PFSK-1 (cell line): Measurements from ENCODE around the gene TRAK1.

Experiments used
- FOXP2 ChIP-seq: optimal IDR thresholded peaks from 2 replicates; pipeline ENCODE3; 2011; ENCODE audit warnings: borderline replicate concordance, control low read depth, inconsistent platforms; ENCODE audit not compliant: insufficient read depth; ENCODE audit errors: extremely low read length, extremely low read depth
- POLR2AphosphoS5 ChIP-seq: IDR thresholded peaks from 2 replicates; pipeline ENCODE4 v1.6.1; 2012; ENCODE audit warnings: low read depth, mild to moderate bottlenecking, control low read depth, low read length, moderate library complexity
- SIN3A ChIP-seq: IDR thresholded peaks from 2 replicates; pipeline ENCODE4 v1.6.1; 2012; ENCODE audit warnings: mild to moderate bottlenecking, low read length, moderate library complexity, borderline replicate concordance; ENCODE audit not compliant: insufficient read depth
- TAF1 ChIP-seq: IDR thresholded peaks from 2 replicates; pipeline ENCODE4 v1.6.1; 2012; ENCODE audit warnings: low read length, control low read depth, borderline replicate concordance; ENCODE audit not compliant: insufficient read depth
- TF ChIP-seq, protein P1 (sequence below), 2 experiments: IDR thresholded peaks; 2 replicates each; pipeline versions ENCODE4 v1.6.1 to v1.8.0; 2011 to 2012; ENCODE audit warnings: low read depth in 2 of 2, low read length in 2 of 2, control low read depth in 1 of 2, inconsistent platforms in 1 of 2, mild to moderate bottlenecking in 1 of 2, moderate library complexity in 1 of 2; ENCODE audit not compliant: insufficient read depth in 1 of 2

DNA sequence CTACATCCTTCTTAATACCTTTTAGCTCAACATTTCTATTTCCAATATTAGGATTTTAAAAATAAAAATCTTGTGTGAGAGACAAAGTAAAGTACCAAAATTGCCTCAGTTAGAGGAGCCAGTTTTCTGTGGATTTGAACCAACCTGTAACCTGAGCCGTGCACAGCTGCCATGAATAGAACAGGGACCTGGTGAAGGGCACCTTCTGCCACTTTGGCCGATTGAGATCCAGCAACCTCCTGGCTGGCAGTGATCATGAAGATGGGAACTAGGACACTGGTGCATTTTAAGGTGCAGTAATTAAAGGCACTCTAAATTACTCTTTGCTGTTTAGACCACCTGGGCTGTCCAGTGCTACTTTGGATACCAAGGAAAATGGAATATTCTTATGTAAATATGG lies 34.3 kb upstream of the TRAK1 start:
- TF ChIP-seq TAF1 (no peak), POLR2AphosphoS5 (no peak), SIN3A (no peak), FOXP2 (no peak)
- TF ChIP-seq, protein P1, sequence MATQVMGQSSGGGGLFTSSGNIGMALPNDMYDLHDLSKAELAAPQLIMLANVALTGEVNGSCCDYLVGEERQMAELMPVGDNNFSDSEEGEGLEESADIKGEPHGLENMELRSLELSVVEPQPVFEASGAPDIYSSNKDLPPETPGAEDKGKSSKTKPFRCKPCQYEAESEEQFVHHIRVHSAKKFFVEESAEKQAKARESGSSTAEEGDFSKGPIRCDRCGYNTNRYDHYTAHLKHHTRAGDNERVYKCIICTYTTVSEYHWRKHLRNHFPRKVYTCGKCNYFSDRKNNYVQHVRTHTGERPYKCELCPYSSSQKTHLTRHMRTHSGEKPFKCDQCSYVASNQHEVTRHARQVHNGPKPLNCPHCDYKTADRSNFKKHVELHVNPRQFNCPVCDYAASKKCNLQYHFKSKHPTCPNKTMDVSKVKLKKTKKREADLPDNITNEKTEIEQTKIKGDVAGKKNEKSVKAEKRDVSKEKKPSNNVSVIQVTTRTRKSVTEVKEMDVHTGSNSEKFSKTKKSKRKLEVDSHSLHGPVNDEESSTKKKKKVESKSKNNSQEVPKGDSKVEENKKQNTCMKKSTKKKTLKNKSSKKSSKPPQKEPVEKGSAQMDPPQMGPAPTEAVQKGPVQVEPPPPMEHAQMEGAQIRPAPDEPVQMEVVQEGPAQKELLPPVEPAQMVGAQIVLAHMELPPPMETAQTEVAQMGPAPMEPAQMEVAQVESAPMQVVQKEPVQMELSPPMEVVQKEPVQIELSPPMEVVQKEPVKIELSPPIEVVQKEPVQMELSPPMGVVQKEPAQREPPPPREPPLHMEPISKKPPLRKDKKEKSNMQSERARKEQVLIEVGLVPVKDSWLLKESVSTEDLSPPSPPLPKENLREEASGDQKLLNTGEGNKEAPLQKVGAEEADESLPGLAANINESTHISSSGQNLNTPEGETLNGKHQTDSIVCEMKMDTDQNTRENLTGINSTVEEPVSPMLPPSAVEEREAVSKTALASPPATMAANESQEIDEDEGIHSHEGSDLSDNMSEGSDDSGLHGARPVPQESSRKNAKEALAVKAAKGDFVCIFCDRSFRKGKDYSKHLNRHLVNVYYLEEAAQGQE (IDR thresholded peaks at IDR 0.05; ENCODE audit: insufficient read depth in 1 of 2, low read depth in 2 of 2, low read length in 2 of 2), result no peak
